Fibroblast of lung (primary cell): ENCODE data around the gene UBE2Q2. TPM values are rescaled to one million over a fixed set of nuclear protein-coding genes. Genes with fewer than 3 reads are reported as not detected.

ENCODE experiments used
- DNase-seq, 2 donors: peaks; one replicate each; pipeline versions ENCODE4 v3.0.0 to v3.0.0-alpha.2; 2010; ENCODE audit warnings: low read depth in 2 of 2
- H2AFZ ChIP-seq: 2 replicates; pipeline ENCODE4 v1.5.1; 2012; ENCODE audit warnings: low read length, control low read depth, inconsistent platforms
- H3K27ac ChIP-seq: 2 replicates; pipeline ENCODE4 v1.5.1; 2011; ENCODE audit warnings: low read length, control low read depth; ENCODE audit not compliant: insufficient read depth
- H3K27me3 ChIP-seq: 2 replicates; pipeline ENCODE4 v1.5.1; 2011; ENCODE audit warnings: mild to moderate bottlenecking, low read length; ENCODE audit not compliant: control insufficient read depth, insufficient read depth
- H3K36me3 ChIP-seq: 2 replicates; pipeline ENCODE4 v1.5.1; 2011; ENCODE audit warnings: low read length; ENCODE audit not compliant: control insufficient read depth, insufficient read depth
- H3K4me1 ChIP-seq: 2 replicates; pipeline ENCODE4 v1.5.1; 2011; ENCODE audit warnings: low read length; ENCODE audit not compliant: control insufficient read depth, insufficient read depth; ENCODE audit errors: extremely low read depth
- H3K4me2 ChIP-seq: 2 replicates; pipeline ENCODE4 v1.5.1; 2011; ENCODE audit warnings: low read length, control low read depth; ENCODE audit not compliant: insufficient read depth; ENCODE audit errors: extremely low read depth
- H3K4me3 ChIP-seq, 4 experiments: fragments of 200-600 bp in 1 of 4; sonication (generic) in 1 of 4; replicated peaks in 1 of 4; 2 replicates each; pipeline ENCODE4 v1.5.1; 2011 to 2016; ENCODE audit warnings: low read length in 4 of 4, low read depth in 3 of 4, mild to moderate bottlenecking in 3 of 4, control low read depth in 2 of 4, inconsistent platforms in 1 of 4, mixed read lengths in 1 of 4; ENCODE audit not compliant: insufficient read depth in 1 of 4; ENCODE audit errors: control extremely low read depth in 1 of 4
- H3K79me2 ChIP-seq: 2 replicates; pipeline ENCODE4 v1.5.1; 2012; ENCODE audit warnings: mild to moderate bottlenecking, low read length, inconsistent platforms; ENCODE audit not compliant: control insufficient read depth, insufficient read depth
- H3K9ac ChIP-seq: 2 replicates; pipeline ENCODE4 v1.5.1; 2011; ENCODE audit warnings: mild to moderate bottlenecking, low read length, control low read depth; ENCODE audit not compliant: insufficient read depth
- H3K9me3 ChIP-seq: 2 replicates; pipeline ENCODE4 v1.5.1; 2012; ENCODE audit warnings: low read depth, low read length; ENCODE audit not compliant: control insufficient read depth, insufficient read depth
- H4K20me1 ChIP-seq: 2 replicates; pipeline ENCODE4 v1.5.1; 2011; ENCODE audit warnings: low read length; ENCODE audit not compliant: control insufficient read depth, insufficient read depth; ENCODE audit errors: extremely low read depth
- EZH2 ChIP-seq: IDR thresholded peaks from 2 replicates; pipeline ENCODE4 v1.5.1; 2012; ENCODE audit warnings: low read length, control low read depth, mild to moderate bottlenecking; ENCODE audit errors: missing control alignments
- polyA plus RNA-seq, 2 donors: library from polyadenylated mRNA; depleted of rRNA in 1 of 2; stranded (reverse) in 1 of 2; unstranded in 1 of 2; fragments of >200 nt; gene quantifications; 2 replicates each; pipeline ENCODE4 v1.2.1, GENCODE V29; 2011 to 2012; ENCODE audit warnings: missing spikeins in 1 of 2
- total RNA-seq: library from RNA; depleted of rRNA; stranded (reverse); fragments of >200 nt; gene quantifications from 2 replicates; pipeline ENCODE4 v1.2.1, GENCODE V29; 2014
- TF ChIP-seq, protein P1 (sequence below), 2 donors: IDR thresholded peaks in 1 of 2; conservative IDR thresholded peaks in 1 of 2; 1 replicate in 1 of 2; 2 replicates in 1 of 2; pipeline ENCODE4 v1.5.1; 2011 to 2012; ENCODE audit warnings: low read length in 2 of 2, control low read depth in 1 of 2, inconsistent platforms in 1 of 2, low read depth in 1 of 2, mild to moderate bottlenecking in 1 of 2

UBE2Q2 gene
- total and polyA plus RNA-seq, 2 donors (not counting 1 experiment from before 2014, with no cell fraction given): 55.7 to 62.6 TPM

GRCh38 chr15:75916978-75917377 lies 73.7 kb downstream of the UBE2Q2 start:
- Histone ChIP-seq H2AFZ (no peak overlapping the region), H4K20me1 (no peaks in the 10 kb centered on the region), H3K36me3 (no peaks in the 10 kb centered on the region), H3K27me3 (no peaks in the 10 kb centered on the region), H3K4me3 (no peak overlapping the region), H3K9ac (no peak overlapping the region), H3K27ac (no peak overlapping the region), H3K4me1 (peaks cover under 1% of the 10 kb centered on the region), H3K79me2 (no peaks in the 10 kb centered on the region), H3K4me2 (no peak overlapping the region), H3K9me3 (no peaks in the 10 kb centered on the region)
- DNase-seq: no peak
- TF ChIP-seq, protein P1, sequence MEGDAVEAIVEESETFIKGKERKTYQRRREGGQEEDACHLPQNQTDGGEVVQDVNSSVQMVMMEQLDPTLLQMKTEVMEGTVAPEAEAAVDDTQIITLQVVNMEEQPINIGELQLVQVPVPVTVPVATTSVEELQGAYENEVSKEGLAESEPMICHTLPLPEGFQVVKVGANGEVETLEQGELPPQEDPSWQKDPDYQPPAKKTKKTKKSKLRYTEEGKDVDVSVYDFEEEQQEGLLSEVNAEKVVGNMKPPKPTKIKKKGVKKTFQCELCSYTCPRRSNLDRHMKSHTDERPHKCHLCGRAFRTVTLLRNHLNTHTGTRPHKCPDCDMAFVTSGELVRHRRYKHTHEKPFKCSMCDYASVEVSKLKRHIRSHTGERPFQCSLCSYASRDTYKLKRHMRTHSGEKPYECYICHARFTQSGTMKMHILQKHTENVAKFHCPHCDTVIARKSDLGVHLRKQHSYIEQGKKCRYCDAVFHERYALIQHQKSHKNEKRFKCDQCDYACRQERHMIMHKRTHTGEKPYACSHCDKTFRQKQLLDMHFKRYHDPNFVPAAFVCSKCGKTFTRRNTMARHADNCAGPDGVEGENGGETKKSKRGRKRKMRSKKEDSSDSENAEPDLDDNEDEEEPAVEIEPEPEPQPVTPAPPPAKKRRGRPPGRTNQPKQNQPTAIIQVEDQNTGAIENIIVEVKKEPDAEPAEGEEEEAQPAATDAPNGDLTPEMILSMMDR (conservative IDR thresholded peaks at IDR 0.05 in 1 of 2, IDR thresholded peaks at IDR 0.05 in 1 of 2; ENCODE audit: low read depth in 1 of 2, low read length in 2 of 2): no peak
- no peak for TF ChIP-seq EZH2

DNA sequence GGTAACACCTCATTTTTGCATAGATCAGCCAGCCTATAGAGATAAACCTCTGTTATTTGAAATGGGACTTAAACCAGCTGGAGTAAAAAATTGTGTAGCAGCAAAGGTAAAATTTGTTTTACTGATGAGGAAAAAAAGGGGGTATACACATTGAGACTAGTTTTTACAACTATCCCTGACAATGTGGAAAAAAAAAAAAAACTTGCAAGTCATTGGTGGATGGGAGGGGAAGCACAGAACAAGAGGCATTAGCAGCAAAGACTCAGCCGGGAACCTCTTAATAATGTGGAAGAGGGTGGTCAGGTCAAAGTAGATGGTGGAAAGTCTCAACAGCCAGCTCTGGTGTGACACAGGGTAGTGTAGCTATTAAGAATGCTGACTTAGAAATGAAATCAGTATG lies 74.9 kb downstream of the UBE2Q2 start:
- Histone ChIP-seq H4K20me1 (no peaks in the 10 kb centered on the region), H3K27me3 (no peaks in the 10 kb centered on the region), H3K4me1 (peaks cover 7% of the 10 kb centered on the region), H3K36me3 (no peaks in the 10 kb centered on the region), H3K27ac (no peak overlapping the region), H2AFZ (no peak overlapping the region), H3K9ac (no peak overlapping the region), H3K9me3 (no peaks in the 10 kb centered on the region), H3K4me2 (no peak overlapping the region), H3K79me2 (peaks cover under 1% of the 10 kb centered on the region), H3K4me3 (no peak overlapping the region)
- no peak for DNase-seq
- no peak for TF ChIP-seq EZH2
- TF ChIP-seq, protein P1 (conservative IDR thresholded peaks at IDR 0.05 in 1 of 2, IDR thresholded peaks at IDR 0.05 in 1 of 2; ENCODE audit: low read depth in 1 of 2, low read length in 2 of 2): no peak

DNA sequence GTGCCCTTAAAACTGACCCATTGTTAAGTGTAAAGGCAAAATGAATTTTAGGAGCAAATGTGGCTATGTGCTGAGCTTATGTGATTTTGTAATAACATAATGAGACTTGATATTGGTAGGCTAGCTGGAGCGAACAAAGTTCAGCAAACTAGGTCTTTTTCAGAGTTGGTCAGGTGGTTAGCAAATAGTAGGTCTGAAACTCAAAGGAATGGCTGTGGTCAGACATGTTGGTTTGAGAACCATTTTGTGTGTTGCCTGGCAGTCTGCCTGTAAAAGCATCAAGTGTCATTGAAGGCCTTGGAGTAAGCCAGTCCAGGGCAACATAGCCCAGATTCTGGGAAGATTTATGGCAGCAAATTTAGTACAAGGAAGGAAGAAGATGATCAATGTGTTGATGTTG lies 76.8 kb downstream of the UBE2Q2 start:
- Histone ChIP-seq H3K27me3 (no peaks in the 10 kb centered on the region), H4K20me1 (no peaks in the 10 kb centered on the region), H3K4me1 (peaks cover 7% of the 10 kb centered on the region), H3K9me3 (no peaks in the 10 kb centered on the region), H2AFZ (no peak overlapping the region), H3K4me3 (no peak overlapping the region), H3K27ac (no peak overlapping the region), H3K4me2 (no peak overlapping the region), H3K79me2 (peaks cover 10% of the 10 kb centered on the region), H3K9ac (no peak overlapping the region), H3K36me3 (peaks cover 1% of the 10 kb centered on the region)
- TF ChIP-seq, protein P1 (conservative IDR thresholded peaks at IDR 0.05 in 1 of 2, IDR thresholded peaks at IDR 0.05 in 1 of 2; ENCODE audit: low read depth in 1 of 2, low read length in 2 of 2): no peak
- TF ChIP-seq EZH2: no peak
- DNase-seq: peak in 1 of 2 donors; percentile 66
